Measurements from ENCODE around the gene CCDC138.
A peak's percentile ranks its signal among the peaks of the same experiment; 100 is the strongest.

DNA sequence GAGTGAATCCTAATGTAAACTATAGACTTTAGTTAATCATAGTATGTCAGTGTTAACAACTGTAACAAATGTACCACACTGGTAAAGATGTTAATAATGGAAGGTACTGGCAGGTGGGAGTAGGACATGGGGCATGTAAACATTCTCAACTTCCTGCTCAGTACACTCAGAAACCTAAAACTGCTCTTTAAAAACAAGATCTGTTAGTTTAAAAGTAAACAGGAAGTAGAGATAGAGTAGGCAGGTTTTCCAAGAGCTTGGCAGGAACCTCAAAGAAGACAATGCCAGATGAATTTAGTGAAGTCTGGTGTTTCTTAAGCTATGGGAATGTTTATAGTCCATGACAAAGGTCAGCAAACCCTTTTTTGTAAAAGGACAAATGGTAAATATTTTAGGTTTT is 46.6 kb downstream of the CCDC138 start:
- TF ChIP-seq MXI1 (IDR thresholded peaks at IDR 0.05; ENCODE audit: borderline replicate concordance, low read depth, low read length) (no peak), GTF2F1 (IDR thresholded peaks at IDR 0.05; ENCODE audit: low read length) (no peak), TBL1XR1 (IDR thresholded peaks at IDR 0.05; ENCODE audit: borderline replicate concordance, low read length, partially characterized antibody) (no peak), CHD2 (IDR thresholded peaks at IDR 0.05; ENCODE audit: low read depth, low read length) (no peak), ERF (CRISPR knock-in tag; IDR thresholded peaks at IDR 0.05) (peak; percentile 65), HDAC2 (CRISPR knock-in tag; IDR thresholded peaks at IDR 0.05) (no peak), TCF7L2 (IDR thresholded peaks at IDR 0.05; ENCODE audit: low read depth, low read length) (no peak), FOXM1 (CRISPR knock-in tag; IDR thresholded peaks at IDR 0.05) (no peak), ZNF747 (CRISPR knock-in tag; IDR thresholded peaks at IDR 0.05; ENCODE audit: borderline replicate concordance) (no peak)
- TF ChIP-seq, protein P1, sequence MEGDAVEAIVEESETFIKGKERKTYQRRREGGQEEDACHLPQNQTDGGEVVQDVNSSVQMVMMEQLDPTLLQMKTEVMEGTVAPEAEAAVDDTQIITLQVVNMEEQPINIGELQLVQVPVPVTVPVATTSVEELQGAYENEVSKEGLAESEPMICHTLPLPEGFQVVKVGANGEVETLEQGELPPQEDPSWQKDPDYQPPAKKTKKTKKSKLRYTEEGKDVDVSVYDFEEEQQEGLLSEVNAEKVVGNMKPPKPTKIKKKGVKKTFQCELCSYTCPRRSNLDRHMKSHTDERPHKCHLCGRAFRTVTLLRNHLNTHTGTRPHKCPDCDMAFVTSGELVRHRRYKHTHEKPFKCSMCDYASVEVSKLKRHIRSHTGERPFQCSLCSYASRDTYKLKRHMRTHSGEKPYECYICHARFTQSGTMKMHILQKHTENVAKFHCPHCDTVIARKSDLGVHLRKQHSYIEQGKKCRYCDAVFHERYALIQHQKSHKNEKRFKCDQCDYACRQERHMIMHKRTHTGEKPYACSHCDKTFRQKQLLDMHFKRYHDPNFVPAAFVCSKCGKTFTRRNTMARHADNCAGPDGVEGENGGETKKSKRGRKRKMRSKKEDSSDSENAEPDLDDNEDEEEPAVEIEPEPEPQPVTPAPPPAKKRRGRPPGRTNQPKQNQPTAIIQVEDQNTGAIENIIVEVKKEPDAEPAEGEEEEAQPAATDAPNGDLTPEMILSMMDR (CRISPR knock-in tag; IDR thresholded peaks at IDR 0.05) = no peak
- TF ChIP-seq, protein P2, sequence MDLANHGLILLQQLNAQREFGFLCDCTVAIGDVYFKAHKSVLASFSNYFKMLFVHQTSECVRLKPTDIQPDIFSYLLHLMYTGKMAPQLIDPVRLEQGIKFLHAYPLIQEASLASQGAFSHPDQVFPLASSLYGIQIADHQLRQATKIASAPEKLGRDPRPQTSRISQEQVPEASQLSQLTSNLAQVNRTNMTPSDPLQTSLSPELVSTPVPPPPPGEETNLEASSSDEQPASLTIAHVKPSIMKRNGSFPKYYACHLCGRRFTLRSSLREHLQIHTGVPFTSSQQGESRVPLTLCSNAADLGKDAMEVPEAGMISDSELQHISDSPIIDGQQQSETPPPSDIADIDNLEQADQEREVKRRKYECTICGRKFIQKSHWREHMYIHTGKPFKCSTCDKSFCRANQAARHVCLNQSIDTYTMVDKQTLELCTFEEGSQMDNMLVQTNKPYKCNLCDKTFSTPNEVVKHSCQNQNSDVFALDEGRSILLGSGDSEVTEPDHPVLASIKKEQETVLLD (CRISPR knock-in tag; IDR thresholded peaks at IDR 0.05; ENCODE audit: low read depth) = no peak
- TF ChIP-seq, protein P3, sequence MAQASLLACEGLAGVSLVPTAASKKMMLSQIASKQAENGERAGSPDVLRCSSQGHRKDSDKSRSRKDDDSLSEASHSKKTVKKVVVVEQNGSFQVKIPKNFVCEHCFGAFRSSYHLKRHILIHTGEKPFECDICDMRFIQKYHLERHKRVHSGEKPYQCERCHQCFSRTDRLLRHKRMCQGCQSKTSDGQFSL (CRISPR knock-in tag; IDR thresholded peaks at IDR 0.05) = no peak
- TF ChIP-seq, protein P4, sequence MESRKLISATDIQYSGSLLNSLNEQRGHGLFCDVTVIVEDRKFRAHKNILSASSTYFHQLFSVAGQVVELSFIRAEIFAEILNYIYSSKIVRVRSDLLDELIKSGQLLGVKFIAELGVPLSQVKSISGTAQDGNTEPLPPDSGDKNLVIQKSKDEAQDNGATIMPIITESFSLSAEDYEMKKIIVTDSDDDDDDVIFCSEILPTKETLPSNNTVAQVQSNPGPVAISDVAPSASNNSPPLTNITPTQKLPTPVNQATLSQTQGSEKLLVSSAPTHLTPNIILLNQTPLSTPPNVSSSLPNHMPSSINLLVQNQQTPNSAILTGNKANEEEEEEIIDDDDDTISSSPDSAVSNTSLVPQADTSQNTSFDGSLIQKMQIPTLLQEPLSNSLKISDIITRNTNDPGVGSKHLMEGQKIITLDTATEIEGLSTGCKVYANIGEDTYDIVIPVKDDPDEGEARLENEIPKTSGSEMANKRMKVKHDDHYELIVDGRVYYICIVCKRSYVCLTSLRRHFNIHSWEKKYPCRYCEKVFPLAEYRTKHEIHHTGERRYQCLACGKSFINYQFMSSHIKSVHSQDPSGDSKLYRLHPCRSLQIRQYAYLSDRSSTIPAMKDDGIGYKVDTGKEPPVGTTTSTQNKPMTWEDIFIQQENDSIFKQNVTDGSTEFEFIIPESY (CRISPR knock-in tag; IDR thresholded peaks at IDR 0.05) = no peak
- TF ChIP-seq, protein P5, sequence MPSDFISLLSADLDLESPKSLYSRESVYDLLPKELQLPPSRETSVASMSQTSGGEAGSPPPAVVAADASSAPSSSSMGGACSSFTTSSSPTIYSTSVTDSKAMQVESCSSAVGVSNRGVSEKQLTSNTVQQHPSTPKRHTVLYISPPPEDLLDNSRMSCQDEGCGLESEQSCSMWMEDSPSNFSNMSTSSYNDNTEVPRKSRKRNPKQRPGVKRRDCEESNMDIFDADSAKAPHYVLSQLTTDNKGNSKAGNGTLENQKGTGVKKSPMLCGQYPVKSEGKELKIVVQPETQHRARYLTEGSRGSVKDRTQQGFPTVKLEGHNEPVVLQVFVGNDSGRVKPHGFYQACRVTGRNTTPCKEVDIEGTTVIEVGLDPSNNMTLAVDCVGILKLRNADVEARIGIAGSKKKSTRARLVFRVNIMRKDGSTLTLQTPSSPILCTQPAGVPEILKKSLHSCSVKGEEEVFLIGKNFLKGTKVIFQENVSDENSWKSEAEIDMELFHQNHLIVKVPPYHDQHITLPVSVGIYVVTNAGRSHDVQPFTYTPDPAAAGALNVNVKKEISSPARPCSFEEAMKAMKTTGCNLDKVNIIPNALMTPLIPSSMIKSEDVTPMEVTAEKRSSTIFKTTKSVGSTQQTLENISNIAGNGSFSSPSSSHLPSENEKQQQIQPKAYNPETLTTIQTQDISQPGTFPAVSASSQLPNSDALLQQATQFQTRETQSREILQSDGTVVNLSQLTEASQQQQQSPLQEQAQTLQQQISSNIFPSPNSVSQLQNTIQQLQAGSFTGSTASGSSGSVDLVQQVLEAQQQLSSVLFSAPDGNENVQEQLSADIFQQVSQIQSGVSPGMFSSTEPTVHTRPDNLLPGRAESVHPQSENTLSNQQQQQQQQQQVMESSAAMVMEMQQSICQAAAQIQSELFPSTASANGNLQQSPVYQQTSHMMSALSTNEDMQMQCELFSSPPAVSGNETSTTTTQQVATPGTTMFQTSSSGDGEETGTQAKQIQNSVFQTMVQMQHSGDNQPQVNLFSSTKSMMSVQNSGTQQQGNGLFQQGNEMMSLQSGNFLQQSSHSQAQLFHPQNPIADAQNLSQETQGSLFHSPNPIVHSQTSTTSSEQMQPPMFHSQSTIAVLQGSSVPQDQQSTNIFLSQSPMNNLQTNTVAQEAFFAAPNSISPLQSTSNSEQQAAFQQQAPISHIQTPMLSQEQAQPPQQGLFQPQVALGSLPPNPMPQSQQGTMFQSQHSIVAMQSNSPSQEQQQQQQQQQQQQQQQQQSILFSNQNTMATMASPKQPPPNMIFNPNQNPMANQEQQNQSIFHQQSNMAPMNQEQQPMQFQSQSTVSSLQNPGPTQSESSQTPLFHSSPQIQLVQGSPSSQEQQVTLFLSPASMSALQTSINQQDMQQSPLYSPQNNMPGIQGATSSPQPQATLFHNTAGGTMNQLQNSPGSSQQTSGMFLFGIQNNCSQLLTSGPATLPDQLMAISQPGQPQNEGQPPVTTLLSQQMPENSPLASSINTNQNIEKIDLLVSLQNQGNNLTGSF (CRISPR knock-in tag; IDR thresholded peaks at IDR 0.05) = no peak

All from HepG2 (cell line).